ENCODE results near the gene CCDC178.
"Not testable (repeated sequence)": the region's sequence is repeated elsewhere in the genome, so short reads cannot be mapped to it uniquely, and the experiment has no call there.

Gene CCDC178

GRCh38 chr18:33440060-33441043 lies at the start of gene CCDC178:
Gene CCDC178, minus strand, starts transcription at chr18:33440721. Its CDS starts 28,633 bp downstream, at chr18:33412088.
- DNase-seq: no peak

GRCh38 chr18:33483908-33484307 lies 43.4 kb upstream of the CCDC178 start:
- no peak for DNase-seq

GRCh38 chr18:33472509-33472908 lies 32.0 kb upstream of the CCDC178 start:
- DNase-seq: no peak

GRCh38 chr18:33470216-33470615 lies 29.7 kb upstream of the CCDC178 start:
- DNase-seq: no peak

- DNase-seq: no peak
These were observed 29.2 kb upstream of the CCDC178 start for GRCh38 chr18:33469699-33470098.

GRCh38 chr18:33467531-33467930 lies 27.0 kb upstream of the CCDC178 start:
- DNase-seq: no peak

- DNase-seq: no peak
These were observed 26.3 kb upstream of the CCDC178 start for GRCh38 chr18:33466822-33467221.

GRCh38 chr18:33460681-33461080 lies 20.2 kb upstream of the CCDC178 start:
- DNase-seq: no peak

GRCh38 chr18:33459612-33460011 lies 19.1 kb upstream of the CCDC178 start:
- DNase-seq: no peak

- no peak for DNase-seq
These were observed 6.1 kb upstream of the CCDC178 start for GRCh38 chr18:33446604-33447003.

GRCh38 chr18:33444709-33445108 lies 4.2 kb upstream of the CCDC178 start:
- no peak for DNase-seq

- no peak for DNase-seq
These were observed 7.7 kb downstream of the CCDC178 start for GRCh38 chr18:33432857-33433256.

GRCh38 chr18:33427549-33427948 lies 13.0 kb downstream of the CCDC178 start:
- no peak for DNase-seq

GRCh38 chr18:33424266-33424946 lies 16.1 kb downstream of the CCDC178 start:
- DNase-seq: no peak

GRCh38 chr18:33421225-33421624 lies 19.3 kb downstream of the CCDC178 start:
- no peak for DNase-seq

- DNase-seq: no peak
These were observed 36.2 kb downstream of the CCDC178 start for GRCh38 chr18:33404244-33404873.

GRCh38 chr18:33398939-33399338 lies 41.6 kb downstream of the CCDC178 start:
- DNase-seq: not testable (repeated sequence)

GRCh38 chr18:33375829-33376228 lies 64.7 kb downstream of the CCDC178 start:
- no peak for DNase-seq

- DNase-seq: no peak
These were observed 68.1 kb downstream of the CCDC178 start for GRCh38 chr18:33372442-33372841.

GRCh38 chr18:33369711-33370449 lies 70.6 kb downstream of the CCDC178 start:
- DNase-seq: no peak

- DNase-seq: no peak
These were observed 83.8 kb downstream of the CCDC178 start for GRCh38 chr18:33356735-33357134.

GRCh38 chr18:33355756-33356155 lies 84.8 kb downstream of the CCDC178 start:
- no peak for DNase-seq

- DNase-seq: no peak
These were observed 85.3 kb downstream of the CCDC178 start for GRCh38 chr18:33355263-33355662.

Data from NCI-H226 (cell line).